ENCODE results near the gene IQCH. TPM values are rescaled to one million over a fixed set of nuclear protein-coding genes. Genes with fewer than 3 reads are reported as not detected.

Gene IQCH
- total and polyA plus RNA-seq, 12 donors = 0.67 to 7.3 (median 2.9) TPM

GRCh38 chr15:67365994-67366393 lies 111.4 kb downstream of the IQCH start:
- no peak for TF ChIP-seq CTCF (IDR thresholded peaks at IDR 0.05)
- no peak for TF ChIP-seq POLR2A (IDR thresholded peaks at IDR 0.05)
- no peaks in the 10 kb centered on the region for H3K27me3 ChIP-seq
- no peak for DNase-seq
- no peak overlapping the region for H3K4me3 ChIP-seq
- H3K36me3 ChIP-seq (replicated peaks in 1 of 2) = no peaks in the 10 kb centered on the region
- H3K9me3 ChIP-seq (replicated peaks in 1 of 3) = no peaks in the 10 kb centered on the region
- intact Hi-C loops (cut with DNase I) = no loop called here
- no peak overlapping the region for H3K27ac ChIP-seq
- no peaks in the 10 kb centered on the region for H3K4me1 ChIP-seq (replicated peaks in 1 of 2)
- WGBS, 4 donors = 75 to 92% (median 81%) methylated on average over 2 of the region's 2 CpGs

- H3K27me3 ChIP-seq = no peaks in the 10 kb centered on the region
- intact Hi-C loops (cut with DNase I) = no loop called here
- H3K27ac ChIP-seq = no peak overlapping the region
- no peaks in the 10 kb centered on the region for H3K4me1 ChIP-seq (replicated peaks in 1 of 2)
- H3K4me3 ChIP-seq = no peak overlapping the region
- no peaks in the 10 kb centered on the region for H3K9me3 ChIP-seq (replicated peaks in 1 of 3)
- H3K36me3 ChIP-seq (replicated peaks in 1 of 2) = no peaks in the 10 kb centered on the region
- no peak for DNase-seq
- TF ChIP-seq CTCF (IDR thresholded peaks at IDR 0.05) (no peak), POLR2A (IDR thresholded peaks at IDR 0.05) (no peak)
- WGBS, 4 donors = 76 to 94% (median 89%) methylated on average over 1 of the region's 1 CpG
These were observed 112.3 kb downstream of the IQCH start for GRCh38 chr15:67366904-67367303.

GRCh38 chr15:67369359-67369998 lies 114.9 kb downstream of the IQCH start:
- no peaks in the 10 kb centered on the region for H3K27me3 ChIP-seq
- H3K9me3 ChIP-seq (replicated peaks in 1 of 3) = no peaks in the 10 kb centered on the region
- TF ChIP-seq POLR2A (IDR thresholded peaks at IDR 0.05) = no peak
- no peaks in the 10 kb centered on the region for H3K4me1 ChIP-seq (replicated peaks in 1 of 2)
- H3K4me3 ChIP-seq = no peak overlapping the region
- no peaks in the 10 kb centered on the region for H3K36me3 ChIP-seq (replicated peaks in 1 of 2)
- no peak for DNase-seq
- WGBS, 4 donors = 91 to 100% (median 96%) methylated on average over 2 of the region's 2 CpGs
- intact Hi-C loops (cut with DNase I) = no loop called here
- no peak overlapping the region for H3K27ac ChIP-seq

GRCh38 chr15:67370206-67370954 lies 115.8 kb downstream of the IQCH start:
- no peaks in the 10 kb centered on the region for H3K4me1 ChIP-seq (replicated peaks in 1 of 2)
- no peak overlapping the region for H3K4me3 ChIP-seq
- 89 to 93% (median 91%) methylated on average over 9 of the region's 9 CpGs for WGBS, 4 donors
- no peak for DNase-seq
- H3K27ac ChIP-seq = no peak overlapping the region
- no peak for TF ChIP-seq POLR2A (IDR thresholded peaks at IDR 0.05)
- TF ChIP-seq CTCF (IDR thresholded peaks at IDR 0.05) = no peak
- H3K9me3 ChIP-seq (replicated peaks in 1 of 3) = no peaks in the 10 kb centered on the region
- intact Hi-C loops (cut with DNase I) = no loop called here
- H3K36me3 ChIP-seq (replicated peaks in 1 of 2) = no peaks in the 10 kb centered on the region
- no peaks in the 10 kb centered on the region for H3K27me3 ChIP-seq
